GM12873 (cell line): ENCODE measurements around the gene CCDC185.

Source experiments
- TF ChIP-seq, protein P1 (sequence below): IDR thresholded peaks from 2 replicates; pipeline ENCODE4 v1.5.1; 2012; ENCODE audit warnings: low read depth, mild to moderate bottlenecking, moderate library complexity, low read length, control low read depth; ENCODE audit not compliant: insufficient read depth; ENCODE audit errors: missing control alignments

The CCDC185 gene

GRCh38 chr1:223411710-223412109 lies 18.5 kb downstream of the CCDC185 start:
- TF ChIP-seq, protein P1, sequence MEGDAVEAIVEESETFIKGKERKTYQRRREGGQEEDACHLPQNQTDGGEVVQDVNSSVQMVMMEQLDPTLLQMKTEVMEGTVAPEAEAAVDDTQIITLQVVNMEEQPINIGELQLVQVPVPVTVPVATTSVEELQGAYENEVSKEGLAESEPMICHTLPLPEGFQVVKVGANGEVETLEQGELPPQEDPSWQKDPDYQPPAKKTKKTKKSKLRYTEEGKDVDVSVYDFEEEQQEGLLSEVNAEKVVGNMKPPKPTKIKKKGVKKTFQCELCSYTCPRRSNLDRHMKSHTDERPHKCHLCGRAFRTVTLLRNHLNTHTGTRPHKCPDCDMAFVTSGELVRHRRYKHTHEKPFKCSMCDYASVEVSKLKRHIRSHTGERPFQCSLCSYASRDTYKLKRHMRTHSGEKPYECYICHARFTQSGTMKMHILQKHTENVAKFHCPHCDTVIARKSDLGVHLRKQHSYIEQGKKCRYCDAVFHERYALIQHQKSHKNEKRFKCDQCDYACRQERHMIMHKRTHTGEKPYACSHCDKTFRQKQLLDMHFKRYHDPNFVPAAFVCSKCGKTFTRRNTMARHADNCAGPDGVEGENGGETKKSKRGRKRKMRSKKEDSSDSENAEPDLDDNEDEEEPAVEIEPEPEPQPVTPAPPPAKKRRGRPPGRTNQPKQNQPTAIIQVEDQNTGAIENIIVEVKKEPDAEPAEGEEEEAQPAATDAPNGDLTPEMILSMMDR = no peak

DNA sequence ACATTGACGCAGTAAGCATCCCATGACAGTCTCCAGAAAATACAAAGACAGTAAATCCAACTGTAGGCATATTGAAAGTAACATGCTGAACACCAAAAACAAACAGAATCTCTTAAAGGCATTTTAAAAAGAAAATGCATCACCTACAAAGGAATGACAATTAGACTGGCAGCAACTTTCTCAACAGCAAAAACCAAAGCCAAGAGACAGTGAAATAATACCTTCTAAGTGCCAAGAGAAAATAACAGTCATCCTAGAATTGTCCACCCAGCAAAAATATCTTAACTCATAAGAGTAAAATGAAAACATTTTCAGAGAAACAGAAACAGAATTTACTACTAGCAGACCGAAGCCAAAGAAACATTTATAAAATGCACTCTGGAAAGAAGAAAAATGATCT lies 20.0 kb downstream of the CCDC185 start:
- TF ChIP-seq, protein P1 = no peak

GRCh38 chr1:223417444-223417843 lies 24.2 kb downstream of the CCDC185 start:
- TF ChIP-seq, protein P1 = no peak

- TF ChIP-seq, protein P1 = no peak
Measured at GRCh38 chr1:223417903-223418663, 24.9 kb downstream of the CCDC185 start.

- TF ChIP-seq, protein P1 = no peak
Measured at GRCh38 chr1:223419115-223419514, 25.9 kb downstream of the CCDC185 start.

GRCh38 chr1:223419561-223419960 lies 26.3 kb downstream of the CCDC185 start:
- TF ChIP-seq, protein P1 = no peak

DNA sequence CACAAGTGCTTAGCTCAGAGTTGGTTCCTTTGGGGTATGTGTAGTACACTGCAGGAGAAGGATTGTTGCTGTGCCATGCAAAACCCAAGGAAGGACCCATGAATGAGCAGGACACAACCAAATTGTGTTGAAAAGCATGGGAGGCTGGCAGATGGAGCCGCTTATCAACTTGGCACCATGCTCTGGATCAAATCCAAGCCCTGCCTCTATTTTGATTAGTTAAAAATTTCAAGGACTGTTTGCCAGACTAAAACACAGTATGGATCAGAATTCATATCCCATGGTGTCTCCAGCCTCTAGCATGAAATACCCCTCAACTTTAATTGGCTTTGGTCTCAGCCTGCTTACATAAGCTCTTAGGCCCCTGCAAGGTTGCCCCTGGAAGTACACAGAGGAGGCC lies 27.8 kb downstream of the CCDC185 start:
- TF ChIP-seq, protein P1 = no peak
